ENCODE data around the gene FDX2. TPM values are rescaled to one million over a fixed set of nuclear protein-coding genes. Genes with fewer than 3 reads are reported as not detected.

The FDX2 gene
- total RNA-seq, result 14.1 and 16.0 TPM in 2 replicates

GRCh38 chr19:10315335-10316214 lies at the start of gene FDX2:
Gene FDX2 (minus strand): TSS chr19:10316015. CDS start chr19:10315996, 19 bp downstream.

GRCh38 chr19:10339380-10339960 lies 23.7 kb upstream of the FDX2 start, which contains the start of gene ICAM3:
Gene ICAM3 (minus strand): TSS chr19:10339624. CDS start chr19:10339614, 10 bp downstream.

GRCh38 chr19:10332965-10333757 lies 17.3 kb upstream of the FDX2 start, which contains the start of gene RAVER1:
Gene RAVER1 (minus strand): TSS chr19:10333529. CDS start chr19:10333507, 22 bp downstream.

GRCh38 chr19:10309423-10309822 lies 6.4 kb downstream of the FDX2 start, which contains the start of gene ZGLP1:
Gene ZGLP1 (minus strand): TSS chr19:10309815.

DNA sequence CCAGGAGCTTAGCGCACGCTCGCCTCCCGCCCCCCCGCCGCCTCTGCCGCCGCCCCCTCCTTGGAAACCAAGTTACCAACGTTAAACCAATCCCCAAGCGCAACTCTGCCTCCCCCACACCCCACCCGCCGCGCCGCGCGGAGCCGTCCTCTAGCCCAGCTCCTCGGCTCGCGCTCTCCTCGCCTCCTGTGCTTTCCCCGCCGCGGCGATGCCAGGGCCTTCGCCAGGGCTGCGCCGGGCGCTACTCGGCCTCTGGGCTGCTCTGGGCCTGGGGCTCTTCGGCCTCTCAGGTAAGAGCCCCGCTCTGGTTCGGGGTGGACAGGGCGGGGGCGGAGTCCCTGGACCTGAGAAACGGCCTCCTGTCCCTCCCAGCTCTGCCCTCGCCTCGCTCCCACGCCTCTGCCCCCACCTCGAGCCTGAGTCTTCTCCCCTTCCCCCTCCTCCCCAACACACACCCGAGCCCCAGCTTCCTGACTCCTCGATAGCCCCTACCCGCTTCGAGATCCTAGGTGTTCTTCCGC lies 25.9 kb downstream of the FDX2 start, which contains the start of gene ICAM5:
Gene ICAM5, plus strand, starts transcription at position 117 of the 521 bp plus-strand sequence. Its CDS starts 92 bp downstream, at position 209.

DNA sequence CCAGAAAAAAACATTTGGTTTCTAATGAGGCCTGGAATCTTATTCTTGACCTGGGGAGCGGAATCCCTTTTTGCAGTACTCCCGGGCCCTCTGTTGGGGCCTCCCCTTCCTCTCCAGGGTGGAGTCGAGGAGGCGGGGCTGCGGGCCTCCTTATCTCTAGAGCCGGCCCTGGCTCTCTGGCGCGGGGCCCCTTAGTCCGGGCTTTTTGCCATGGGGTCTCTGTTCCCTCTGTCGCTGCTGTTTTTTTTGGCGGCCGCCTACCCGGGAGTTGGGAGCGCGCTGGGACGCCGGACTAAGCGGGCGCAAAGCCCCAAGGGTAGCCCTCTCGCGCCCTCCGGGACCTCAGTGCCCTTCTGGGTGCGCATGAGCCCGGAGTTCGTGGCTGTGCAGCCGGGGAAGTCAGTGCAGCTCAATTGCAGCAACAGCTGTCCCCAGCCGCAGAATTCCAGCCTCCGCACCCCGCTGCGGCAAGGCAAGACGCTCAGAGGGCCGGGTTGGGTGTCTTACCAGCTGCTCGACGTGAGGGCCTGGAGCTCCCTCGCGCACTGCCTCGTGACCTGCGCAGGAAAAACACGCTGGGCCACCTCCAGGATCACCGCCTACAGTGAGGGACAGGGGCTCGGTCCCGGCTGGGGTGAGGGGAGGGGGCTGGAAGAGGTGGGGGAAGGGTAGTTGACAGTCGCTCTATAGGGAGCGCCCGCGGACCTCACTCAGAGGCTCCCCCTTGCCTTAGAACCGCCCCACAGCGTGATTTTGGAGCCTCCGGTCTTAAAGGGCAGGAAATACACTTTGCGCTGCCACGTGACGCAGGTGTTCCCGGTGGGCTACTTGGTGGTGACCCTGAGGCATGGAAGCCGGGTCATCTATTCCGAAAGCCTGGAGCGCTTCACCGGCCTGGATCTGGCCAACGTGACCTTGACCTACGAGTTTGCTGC lies 28.7 kb downstream of the FDX2 start, which contains the start of gene ICAM4:
Gene ICAM4, plus strand, starts transcription at position 153 of the 935 bp plus-strand sequence. Its CDS starts 58 bp downstream, at position 211.

GRCh38 chr19:10270616-10271394 lies 45.0 kb downstream of the FDX2 start, which contains the start of gene ICAM1:
Gene ICAM1 (plus strand): TSS chr19:10271120. CDS start chr19:10271160, 40 bp downstream.

Small RNAs within 50 kb of the gene (small RNA-seq; reads per million reads assigned to genes)
- gene AC011511.1 (not detected), gene AC011511.4 (not detected)

Other genes starting within 250 kb of the FDX2 start
- 36.5 and 36.8 TPM in 2 replicates for gene SHFL, start 229.7 kb downstream of the FDX2 start, total RNA-seq
- not detected in 2 replicates for gene ANGPTL6, start 213.3 kb downstream of the FDX2 start, total RNA-seq
- 33.8 and 38.9 TPM in 2 replicates for gene PPAN, start 209.7 kb downstream of the FDX2 start, total RNA-seq
- 3.8 and 3.9 TPM in 2 replicates for gene P2RY11, start 204.3 kb downstream of the FDX2 start, total RNA-seq
- 213 and 274 TPM in 2 replicates for gene EIF3G, start 196.1 kb downstream of the FDX2 start, total RNA-seq
- 28.9 and 36.7 TPM in 2 replicates for gene DNMT1, start 121.1 kb downstream of the FDX2 start, total RNA-seq
- gene S1PR2, start 84.7 kb downstream of the FDX2 start, total RNA-seq, result 32.9 and 33.5 TPM in 2 replicates
- gene MRPL4, start 63.8 kb downstream of the FDX2 start, total RNA-seq, result 45.6 and 59.9 TPM in 2 replicates
- 9.2 and 25.2 TPM in 2 replicates for gene ICAM1, start 44.9 kb downstream of the FDX2 start, total RNA-seq
- gene ICAM4, start 29.1 kb downstream of the FDX2 start, total RNA-seq, result 0.24 and 0.32 TPM in 2 replicates
- 1.5 TPM in 1 of 2 replicates, not detected in the other for gene ICAM5, start 26.1 kb downstream of the FDX2 start, total RNA-seq
- 0.81 and 1.8 TPM in 2 replicates for gene ZGLP1, start 6.2 kb downstream of the FDX2 start, total RNA-seq
- gene RAVER1, start 17.5 kb upstream of the FDX2 start, total RNA-seq, result 12.0 and 14.6 TPM in 2 replicates
- gene ICAM3, start 23.6 kb upstream of the FDX2 start, total RNA-seq, result 1.3 and 2.6 TPM in 2 replicates
- gene TYK2, start 64.6 kb upstream of the FDX2 start, total RNA-seq, result 50.0 and 77.2 TPM in 2 replicates
- gene CDC37, start 87.5 kb upstream of the FDX2 start, total RNA-seq, result 114 and 132 TPM in 2 replicates
- 7.4 and 8.6 TPM in 2 replicates for gene PDE4A, start 104.5 kb upstream of the FDX2 start, total RNA-seq
- gene KEAP1, start 187.3 kb upstream of the FDX2 start, total RNA-seq, result 68.0 and 79.0 TPM in 2 replicates
- not detected in 2 replicates for gene S1PR5, start 201.4 kb upstream of the FDX2 start, total RNA-seq
- gene ATG4D, start 227.9 kb upstream of the FDX2 start, total RNA-seq, result 12.6 and 13.3 TPM in 2 replicates
- 5.8 and 7.9 TPM in 2 replicates for gene KRI1, start 250.0 kb upstream of the FDX2 start, total RNA-seq